HCT116 (cell line): ENCODE data around the gene COL4A3. TPM values are rescaled to one million over a fixed set of nuclear protein-coding genes. Genes with fewer than 3 reads are reported as not detected.

Experiments
- ATAC-seq: fragments of 200-7000 bp; cut with Tn5 transposase; 2 replicates; pipeline ENCODE4 v1.9.1; 2020; ENCODE audit warnings: mild to moderate bottlenecking, moderate library complexity
- BruUV-seq: library from RNA; stranded (reverse); fragments of 400-500 nt; replicated peaks from 2 replicates; lab custom pipeline; 2021; lab: Mats Ljungman, UMichigan
- CTCF ChIA-PET: fragments of 300-600 bp; sonication (Branson Sonifier 250); formaldehyde crosslinking; loops from one replicate; lab custom pipeline; 2021; ENCODE audit warnings: antibody characterized with exemption; lab: Charles Lee
- POLR2A ChIA-PET: fragments of 300-600, 350-600 bp; sonication (Branson Sonifier 250); formaldehyde crosslinking; loops from one replicate; lab custom pipeline; 2021; ENCODE audit warnings: antibody characterized with exemption; lab: Charles Lee
- RAD21 ChIA-PET, 2 experiments: fragments of 300-600 bp; sonication (Branson Sonifier 250); formaldehyde crosslinking; loops; one replicate each; lab custom pipeline; 2023; ENCODE audit warnings: low total read pairs in 2 of 2; ENCODE audit not compliant: uncharacterized antibody in 2 of 2, unreplicated experiment in 2 of 2, low non-redundant PET in 1 of 2; lab: Charles Lee
- DNase-seq: peaks from one replicate; pipeline ENCODE4 v3.0.0-alpha.2; 2010; ENCODE audit warnings: low read depth, low spot score
- H2AFZ ChIP-seq: fragments of 200-600 bp; shearing (Covaris generic), sonication (generic); 2 replicates; pipeline ENCODE4 v1.6.1; 2017; ENCODE audit warnings: low read depth, mixed run types, mixed read lengths, antibody characterized with exemption, low read length; ENCODE audit not compliant: poor library complexity, severe bottlenecking
- H3K27ac ChIP-seq: 2 replicates; pipeline ENCODE4 v1.5.1; 2012; ENCODE audit warnings: low read depth, low read length
- H3K27me3 ChIP-seq: fragments of 200-600 bp; sonication (generic); 2 replicates; pipeline ENCODE4 v1.6.1; 2016; ENCODE audit warnings: mixed run types, low read length, mixed read lengths; ENCODE audit not compliant: insufficient read depth
- H3K36me3 ChIP-seq, 2 experiments: fragments of 200-500 bp in 1 of 2; fragments of 200-600 bp in 1 of 2; sonication (Bioruptor generic) in 1 of 2; sonication (generic) in 1 of 2; 2 replicates each; pipeline versions ENCODE4 v1.5.1 to v1.6.1; 2014 to 2016; ENCODE audit warnings: low read length in 2 of 2, inconsistent platforms in 1 of 2, mixed read lengths in 1 of 2, mixed run types in 1 of 2; ENCODE audit not compliant: insufficient read depth in 2 of 2, control insufficient read depth in 1 of 2
- H3K4me1 ChIP-seq, 2 experiments: fragments of 200-600 bp in 1 of 2; sonication (generic) in 1 of 2; 2 replicates each; pipeline versions ENCODE4 v1.5.1 to v1.6.1; 2012 to 2017; ENCODE audit warnings: low read length in 2 of 2, inconsistent platforms in 1 of 2, mild to moderate bottlenecking in 1 of 2, mixed read lengths in 1 of 2, mixed run types in 1 of 2, moderate library complexity in 1 of 2; ENCODE audit not compliant: insufficient read depth in 2 of 2, control insufficient read depth in 1 of 2
- H3K4me2 ChIP-seq: fragments of 200-600 bp; sonication (generic); 2 replicates; pipeline ENCODE4 v1.6.1; 2017; ENCODE audit warnings: mixed run types, low read length, mixed read lengths
- H3K4me3 ChIP-seq, 2 experiments: fragments of 200-600 bp in 1 of 2; sonication (generic) in 1 of 2; replicated peaks in 1 of 2; 2 replicates each; pipeline ENCODE4 v1.5.1; 2011 to 2016; ENCODE audit warnings: low read length in 2 of 2, control low read depth in 1 of 2, low read depth in 1 of 2, mild to moderate bottlenecking in 1 of 2, mixed read lengths in 1 of 2, mixed run types in 1 of 2
- H3K79me2 ChIP-seq: fragments of 200-600 bp; sonication (generic); 2 replicates; pipeline ENCODE4 v1.6.1; 2017; ENCODE audit warnings: mild to moderate bottlenecking, mixed run types, low read length, moderate library complexity, mixed read lengths; ENCODE audit not compliant: insufficient read depth
- H3K9ac ChIP-seq: fragments of 200-600 bp; sonication (generic); 2 replicates; pipeline ENCODE4 v1.6.1; 2016; ENCODE audit warnings: low read length, mixed read lengths
- H3K9me2 ChIP-seq: fragments of 200-600 bp; sonication (generic), shearing (Covaris generic); 2 replicates; pipeline ENCODE4 v1.6.1; 2017; ENCODE audit warnings: mixed run types, mild to moderate bottlenecking, moderate library complexity; ENCODE audit not compliant: insufficient read depth
- H3K9me3 ChIP-seq, 2 experiments: fragments of 200-500 bp in 1 of 2; fragments of 200-600 bp in 1 of 2; sonication (Bioruptor generic) in 1 of 2; sonication (generic) in 1 of 2; 2 replicates each; pipeline ENCODE4 v1.6.1; 2014 to 2017; ENCODE audit warnings: low read length in 2 of 2, mixed read lengths in 2 of 2, inconsistent platforms in 1 of 2, low read depth in 1 of 2, mild to moderate bottlenecking in 1 of 2, mixed run types in 1 of 2, moderate library complexity in 1 of 2; ENCODE audit not compliant: control insufficient read depth in 1 of 2, insufficient read depth in 1 of 2
- H4K20me1 ChIP-seq: fragments of 200-600 bp; sonication (generic), shearing (Covaris generic); 2 replicates; pipeline ENCODE4 v1.6.1; 2017; ENCODE audit warnings: mixed run types, mild to moderate bottlenecking, moderate library complexity; ENCODE audit not compliant: insufficient read depth
- ATF3 ChIP-seq: IDR thresholded peaks from 2 replicates; pipeline ENCODE4 v1.6.1; 2012
- CBX3 ChIP-seq: IDR thresholded peaks from 2 replicates; pipeline ENCODE4 v1.6.1; 2012; ENCODE audit warnings: low read depth
- CEBPB ChIP-seq: IDR thresholded peaks from 2 replicates; pipeline ENCODE4 v1.6.1; 2012; ENCODE audit warnings: low read depth
- ELF1 ChIP-seq: IDR thresholded peaks from 2 replicates; pipeline ENCODE4 v1.6.1; 2012; ENCODE audit warnings: low read depth, borderline replicate concordance
- EZH2 ChIP-seq: fragments of 200-600 bp; sonication (generic); IDR thresholded peaks from 2 replicates; pipeline ENCODE4 v1.6.1; 2017; ENCODE audit warnings: antibody characterized with exemption, mixed run types
- EZH2phosphoT487 ChIP-seq: fragments of 200-600 bp; IDR thresholded peaks from 2 replicates; pipeline ENCODE4 v1.6.1; 2018; ENCODE audit warnings: antibody characterized with exemption, borderline replicate concordance
- FOSL1 ChIP-seq: IDR thresholded peaks from 2 replicates; pipeline ENCODE4 v1.6.1; 2012; ENCODE audit warnings: low read depth
- MAX ChIP-seq: IDR thresholded peaks from 2 replicates; pipeline ENCODE4 v1.6.1; 2012
- POLR2AphosphoS5 ChIP-seq: IDR thresholded peaks from 2 replicates; pipeline ENCODE4 v1.6.1; 2011; ENCODE audit warnings: mild to moderate bottlenecking, low read depth, low read length, moderate library complexity
- RAD21 ChIP-seq: IDR thresholded peaks from 2 replicates; pipeline ENCODE4 v1.6.1; 2012; ENCODE audit warnings: low read depth, mild to moderate bottlenecking
- REST ChIP-seq: IDR thresholded peaks from 2 replicates; pipeline ENCODE4 v1.6.1; 2012; ENCODE audit warnings: low read depth
- SP1 ChIP-seq: IDR thresholded peaks from 2 replicates; pipeline ENCODE4 v1.6.1; 2012; ENCODE audit warnings: low read depth
- SRF ChIP-seq: IDR thresholded peaks from 2 replicates; pipeline ENCODE4 v1.6.1; 2012; ENCODE audit warnings: low read depth
- ZBTB33 ChIP-seq: IDR thresholded peaks from 2 replicates; pipeline ENCODE4 v1.6.1; 2011; ENCODE audit warnings: mild to moderate bottlenecking, low read length, moderate library complexity; ENCODE audit not compliant: insufficient replicate concordance; ENCODE audit errors: extremely low read depth
- ZFX ChIP-seq: fragments of 450-650 bp; IDR thresholded peaks from 2 replicates; pipeline ENCODE4 v1.6.1; 2017
- intact Hi-C: fragments of 100-400 bp; cut with micrococcal nuclease; formaldehyde crosslinking; loops from 2 replicates; pipeline ENCODE4 v1.10.0; 2022
- total RNA-seq: library from RNA; stranded (reverse); gene quantifications from one replicate; pipeline ENCODE4 v1.2.1, GENCODE V29; 2021; ENCODE audit not compliant: unreplicated experiment

Gene COL4A3
- total RNA-seq, 1 experiment from 2014 or later, result 4.9 TPM

- no peak for TF ChIP-seq ZFX
These were observed 175.7 kb downstream of the COL4A3 start (continued) for GRCh38 chr2:227340106-227340505.

- H3K79me2 ChIP-seq, result no peaks in the 10 kb centered on the region
- H3K36me3 ChIP-seq, result peaks cover 14 to 18% of the 10 kb centered on the region in 2 experiments; a peak in 3 of 4 replicates
- CTCF ChIA-PET, result no interaction called here
- H2AFZ ChIP-seq, result no peak overlapping the region
- DNase-seq (no peak), ATAC-seq (no peak)
- no peak overlapping the region for H3K9ac ChIP-seq
- H3K9me2 ChIP-seq, result no peaks in the 10 kb centered on the region
- H3K4me1 ChIP-seq, result no peaks in the 10 kb centered on the region
- H3K27ac ChIP-seq, result no peak overlapping the region
- H4K20me1 ChIP-seq, result no peaks in the 10 kb centered on the region
- intact Hi-C loops, result loop anchor here (10.0 kb wide), 1 partner anchor 207 kb away; no protein-coding TSS in a partner anchor
- H3K4me2 ChIP-seq, result no peak overlapping the region
- no peak for TF ChIP-seq ZBTB33
- TF ChIP-seq MAX, result no peak
- no peak for TF ChIP-seq FOSL1
- TF ChIP-seq REST, result no peak
- no peak for TF ChIP-seq EZH2phosphoT487
- TF ChIP-seq CEBPB, result no peak
- no peak for TF ChIP-seq EZH2
- TF ChIP-seq ELF1, result no peak
- TF ChIP-seq CBX3, result no peak
- TF ChIP-seq RAD21, result no peak
- no peak for TF ChIP-seq POLR2AphosphoS5
- no peak for TF ChIP-seq SRF
- no peak for TF ChIP-seq ATF3
- no peak for TF ChIP-seq SP1
- TF ChIP-seq, all 23 proteins: peak for 0
- no peaks in the 10 kb centered on the region for H3K9me3 ChIP-seq
- no peak overlapping the region for H3K4me3 ChIP-seq
- H3K27me3 ChIP-seq, result no peaks in the 10 kb centered on the region
- ChIA-PET POLR2A (no interaction called here), RAD21 (no interaction called here)
- no TSS peak for BruUV-seq
These were observed 177.1 kb downstream of the COL4A3 start for GRCh38 chr2:227341553-227341952.
